Measurements from ENCODE around the gene DNAJA4.

- TF ChIP-seq CTCF (IDR thresholded peaks at IDR 0.05) = no peak
- no peak for TF ChIP-seq EP300 (IDR thresholded peaks at IDR 0.05)
These were observed 8.0 kb downstream of the DNAJA4 start for GRCh38 chr15:78272316-78272715.
